Caco-2 (cell line): ENCODE data around the gene PDE4D. TPM values are rescaled to one million over a fixed set of nuclear protein-coding genes. Genes with fewer than 3 reads are reported as not detected.

ENCODE experiments used
- BruUV-seq: library from RNA; stranded (reverse); fragments of 400-500 nt; replicated peaks from 2 replicates; lab custom pipeline; 2021; lab: Mats Ljungman, UMichigan
- CTCF ChIA-PET: fragments of 300-600 bp; sonication (Branson Sonifier 250); formaldehyde crosslinking; loops from one replicate; lab custom pipeline; 2022; ENCODE audit warnings: antibody characterized with exemption; lab: Charles Lee
- POLR2A ChIA-PET: fragments of 300-600 bp; sonication (Branson Sonifier 250); formaldehyde crosslinking; loops from one replicate; lab custom pipeline; 2022; ENCODE audit warnings: antibody characterized with exemption; lab: Charles Lee
- DNase-seq, 2 experiments: peaks; one replicate each; pipeline versions ENCODE4 v3.0.0 to v3.0.0-alpha.2; 2020 to 2022
- H3K27me3 ChIP-seq: replicated peaks from 2 replicates; pipeline ENCODE4 v1.6.0; 2011; ENCODE audit warnings: low read length; ENCODE audit not compliant: control insufficient read depth, insufficient read depth
- H3K36me3 ChIP-seq: 2 replicates; pipeline ENCODE4 v1.5.1; 2011; ENCODE audit warnings: low read length; ENCODE audit not compliant: control insufficient read depth, insufficient read depth
- H3K4me1 ChIP-seq: fragments of 250-450 bp; sonication (Bioruptor Pico); 2 replicates; pipeline ENCODE4 v1.5.1; 2020; ENCODE audit warnings: mild to moderate bottlenecking
- H3K4me3 ChIP-seq: 2 replicates; pipeline ENCODE4 v1.5.1; 2011; ENCODE audit warnings: low read depth, mild to moderate bottlenecking, control low read depth, low read length
- H3K9me3 ChIP-seq: fragments of 250-450 bp; sonication (Bioruptor Pico); 2 replicates; pipeline ENCODE4 v1.5.1; 2020; ENCODE audit warnings: mild to moderate bottlenecking, moderate library complexity
- H3K27ac Mint-ChIP-seq: one replicate; pipeline ENCODE4 v1.8.0; 2022; ENCODE audit warnings: mixed read lengths; ENCODE audit not compliant: unreplicated experiment
- H3K27me3 Mint-ChIP-seq: one replicate; pipeline ENCODE4 v1.8.0; 2022; ENCODE audit warnings: mixed read lengths; ENCODE audit not compliant: insufficient read depth, unreplicated experiment
- H3K36me3 Mint-ChIP-seq: one replicate; pipeline ENCODE4 v1.8.0; 2022; ENCODE audit warnings: mild to moderate bottlenecking, mixed read lengths; ENCODE audit not compliant: insufficient read depth, unreplicated experiment
- H3K4me1 Mint-ChIP-seq: one replicate; pipeline ENCODE4 v1.8.0; 2022; ENCODE audit warnings: low read depth, mixed read lengths; ENCODE audit not compliant: unreplicated experiment
- H3K4me3 Mint-ChIP-seq: one replicate; pipeline ENCODE4 v1.8.0; 2022; ENCODE audit warnings: mild to moderate bottlenecking, moderate library complexity, mixed read lengths; ENCODE audit not compliant: unreplicated experiment
- H3K9me3 Mint-ChIP-seq: one replicate; pipeline ENCODE4 v1.8.0; 2022; ENCODE audit warnings: mixed read lengths; ENCODE audit not compliant: unreplicated experiment
- intact Hi-C: fragments of 100-400 bp; cut with micrococcal nuclease; formaldehyde crosslinking; loops from one replicate; pipeline ENCODE4 v1.10.0; 2022; ENCODE audit not compliant: unreplicated experiment
- total RNA-seq: library from RNA; stranded (reverse); gene quantifications from 2 replicates; pipeline ENCODE4 v1.2.3, GENCODE V29; 2022
- TF ChIP-seq, protein P1 (sequence below), 2 experiments: fragments of 200-600 bp in 1 of 2; IDR thresholded peaks; 1 replicate in 1 of 2; 2 replicates in 1 of 2; pipeline versions ENCODE4 v1.5.1 to v1.8.0; 2011 to 2022; ENCODE audit warnings: antibody characterized with exemption in 1 of 2, control low read depth in 1 of 2, inconsistent platforms in 1 of 2, low read depth in 1 of 2, low read length in 1 of 2, mild to moderate bottlenecking in 1 of 2, moderate library complexity in 1 of 2; ENCODE audit not compliant: insufficient read depth in 1 of 2, severe bottlenecking in 1 of 2, unreplicated experiment in 1 of 2

Gene PDE4D
- total RNA-seq, 1 experiment from 2014 or later = 89.8 TPM

DNA sequence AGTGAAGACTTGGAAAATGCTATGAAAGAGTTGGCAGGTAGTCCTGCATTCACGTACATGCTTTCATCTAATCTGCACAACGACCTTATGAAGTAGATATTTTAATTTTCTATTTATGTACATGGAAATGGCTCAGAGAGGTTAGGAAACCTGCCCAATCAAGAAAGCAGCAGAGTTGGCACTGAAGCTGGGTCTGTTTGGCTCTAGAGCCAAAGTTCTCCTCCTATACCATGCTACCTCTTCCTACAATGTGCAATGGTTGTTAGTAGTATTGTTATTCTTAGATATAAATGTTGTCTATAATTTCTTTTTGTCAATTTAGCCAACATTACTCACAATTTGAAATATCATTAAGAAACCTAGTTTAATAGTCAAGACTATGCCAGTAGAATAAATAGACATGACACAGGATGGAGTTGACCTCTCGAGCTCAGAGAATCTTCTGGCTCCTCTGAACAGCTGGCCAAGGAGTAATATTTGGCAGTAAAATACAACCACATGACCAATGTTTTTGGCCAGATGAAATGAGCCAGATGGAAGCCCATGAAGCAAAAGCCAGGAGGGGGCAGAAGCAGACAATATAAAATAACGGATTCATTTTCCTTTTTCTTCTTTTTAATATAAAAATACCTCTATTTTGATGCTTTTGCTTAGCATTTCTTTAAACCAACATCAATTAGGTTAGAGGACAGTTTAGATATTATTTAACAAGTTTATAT is 542.3 kb downstream of the PDE4D start:
- Mint-ChIP-seq H3K27me3 (no peaks in the 10 kb centered on the region), H3K4me1 (peaks cover 22% of the 10 kb centered on the region), H3K4me3 (no peak overlapping the region), H3K36me3 (no peaks in the 10 kb centered on the region), H3K9me3 (no peaks in the 10 kb centered on the region), H3K27ac (no peak overlapping the region)
- no peaks in the 10 kb centered on the region for H3K9me3 ChIP-seq
- H3K4me3 ChIP-seq = no peak overlapping the region
- H3K36me3 ChIP-seq = no peaks in the 10 kb centered on the region
- ChIA-PET CTCF (interaction anchor here (1.5 to 3.1 kb wide), 2 partner anchors 17 to 30 kb away, joined by 3 to 9 read pairs; no protein-coding TSS in a partner anchor), POLR2A (no interaction called here)
- H3K4me1 ChIP-seq = peaks cover 17% of the 10 kb centered on the region
- intact Hi-C loops = loop anchor here (10.0 kb wide), 1 partner anchor 316 kb away; no protein-coding TSS in a partner anchor
- no peak for DNase-seq
- no peaks in the 10 kb centered on the region for H3K27me3 ChIP-seq
- TF ChIP-seq, protein P1, sequence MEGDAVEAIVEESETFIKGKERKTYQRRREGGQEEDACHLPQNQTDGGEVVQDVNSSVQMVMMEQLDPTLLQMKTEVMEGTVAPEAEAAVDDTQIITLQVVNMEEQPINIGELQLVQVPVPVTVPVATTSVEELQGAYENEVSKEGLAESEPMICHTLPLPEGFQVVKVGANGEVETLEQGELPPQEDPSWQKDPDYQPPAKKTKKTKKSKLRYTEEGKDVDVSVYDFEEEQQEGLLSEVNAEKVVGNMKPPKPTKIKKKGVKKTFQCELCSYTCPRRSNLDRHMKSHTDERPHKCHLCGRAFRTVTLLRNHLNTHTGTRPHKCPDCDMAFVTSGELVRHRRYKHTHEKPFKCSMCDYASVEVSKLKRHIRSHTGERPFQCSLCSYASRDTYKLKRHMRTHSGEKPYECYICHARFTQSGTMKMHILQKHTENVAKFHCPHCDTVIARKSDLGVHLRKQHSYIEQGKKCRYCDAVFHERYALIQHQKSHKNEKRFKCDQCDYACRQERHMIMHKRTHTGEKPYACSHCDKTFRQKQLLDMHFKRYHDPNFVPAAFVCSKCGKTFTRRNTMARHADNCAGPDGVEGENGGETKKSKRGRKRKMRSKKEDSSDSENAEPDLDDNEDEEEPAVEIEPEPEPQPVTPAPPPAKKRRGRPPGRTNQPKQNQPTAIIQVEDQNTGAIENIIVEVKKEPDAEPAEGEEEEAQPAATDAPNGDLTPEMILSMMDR (IDR thresholded peaks at IDR 0.05; ENCODE audit: insufficient read depth in 1 of 2, low read depth in 1 of 2, low read length in 1 of 2, severe bottlenecking in 1 of 2, unreplicated experiment in 1 of 2) = no peak
- no TSS peak for BruUV-seq

DNA sequence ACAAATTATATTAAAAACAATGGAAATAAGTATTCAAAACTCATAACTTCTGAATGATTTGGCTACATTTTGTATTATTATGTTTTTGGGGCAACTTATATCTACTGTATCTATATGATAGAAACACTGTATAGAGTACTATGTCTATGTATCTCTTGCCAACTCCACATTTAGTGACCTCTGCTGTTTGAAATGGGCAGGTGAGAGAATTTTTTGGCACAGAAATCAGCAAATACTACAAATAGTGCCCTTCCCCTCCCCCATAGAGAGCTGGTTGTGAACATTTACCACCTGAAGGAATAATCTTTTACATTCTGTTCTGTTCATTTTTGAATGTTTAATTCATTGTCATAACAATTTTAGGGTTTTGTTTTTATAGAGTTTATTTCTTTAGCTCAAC is 545.3 kb downstream of the PDE4D start:
- Histone ChIP-seq H3K27me3 (no peaks in the 10 kb centered on the region), H3K4me1 (peaks cover 15% of the 10 kb centered on the region), H3K36me3 (no peaks in the 10 kb centered on the region), H3K4me3 (no peak overlapping the region), H3K9me3 (no peaks in the 10 kb centered on the region)
- no peaks in the 10 kb centered on the region for H3K36me3 Mint-ChIP-seq
- no peaks in the 10 kb centered on the region for H3K9me3 Mint-ChIP-seq
- H3K4me1 Mint-ChIP-seq = peaks cover 19% of the 10 kb centered on the region
- no TSS peak for BruUV-seq
- ChIA-PET POLR2A (interaction anchor here (0.5 to 0.6 kb wide), 2 partner anchors 131 to 315 kb away, joined by 3 read pairs; no protein-coding TSS in a partner anchor), CTCF (interaction anchor here (0.6 to 1.9 kb wide), 19 partner anchors 9 to 765 kb away, joined by 3 to 19 read pairs (median 4); partner anchors contain the start of gene RAB3C)
- DNase-seq = peak; percentile 36 to 65
- H3K4me3 Mint-ChIP-seq = no peak overlapping the region
- TF ChIP-seq, protein P1 (IDR thresholded peaks at IDR 0.05; ENCODE audit: insufficient read depth in 1 of 2, low read depth in 1 of 2, low read length in 1 of 2, severe bottlenecking in 1 of 2, unreplicated experiment in 1 of 2) = peak; percentile 54 to 56
- H3K27me3 Mint-ChIP-seq = no peaks in the 10 kb centered on the region
- H3K27ac Mint-ChIP-seq = no peak overlapping the region
- intact Hi-C loops = loop anchor here (1.0 to 5.0 kb wide), 4 partner anchors 13 to 130 kb away; no protein-coding TSS in a partner anchor

DNA sequence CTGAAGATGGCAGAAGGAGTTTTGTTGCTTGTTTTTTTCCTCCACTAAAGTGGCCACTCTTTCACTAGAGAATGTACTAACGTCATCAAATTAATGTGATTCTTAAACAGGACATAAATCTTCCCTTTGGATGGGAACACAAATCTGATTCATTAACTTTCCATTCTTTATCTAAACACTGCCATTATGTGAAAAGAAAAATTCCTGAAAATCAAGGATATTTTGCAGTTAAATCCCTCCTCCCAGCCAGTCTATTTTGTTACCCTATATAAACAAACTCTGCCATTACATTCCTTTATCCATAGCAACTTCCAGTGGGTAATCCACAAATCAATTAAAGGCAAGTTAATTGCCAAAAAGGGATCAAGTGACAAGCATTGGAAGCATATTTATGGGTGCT is 546.5 kb downstream of the PDE4D start:
- POLR2A ChIA-PET = no interaction called here
- Histone ChIP-seq H3K36me3 (no peaks in the 10 kb centered on the region), H3K4me3 (no peak overlapping the region), H3K27me3 (no peaks in the 10 kb centered on the region), H3K9me3 (no peaks in the 10 kb centered on the region), H3K4me1 (peaks cover 15% of the 10 kb centered on the region)
- BruUV-seq = no TSS peak
- CTCF ChIA-PET = no interaction called here
- H3K27me3 Mint-ChIP-seq = no peaks in the 10 kb centered on the region
- no peaks in the 10 kb centered on the region for H3K9me3 Mint-ChIP-seq
- intact Hi-C loops = loop anchor here (5.0 kb wide), 1 partner anchor 80 kb away; no protein-coding TSS in a partner anchor
- no peaks in the 10 kb centered on the region for H3K36me3 Mint-ChIP-seq
- peaks cover 7% of the 10 kb centered on the region for H3K4me1 Mint-ChIP-seq
- no peak overlapping the region for H3K4me3 Mint-ChIP-seq
- H3K27ac Mint-ChIP-seq = no peak overlapping the region
- TF ChIP-seq, protein P1 (IDR thresholded peaks at IDR 0.05; ENCODE audit: insufficient read depth in 1 of 2, low read depth in 1 of 2, low read length in 1 of 2, severe bottlenecking in 1 of 2, unreplicated experiment in 1 of 2) = no peak
- no peak for DNase-seq
